ENCODE results near the gene RASSF4.

Gene RASSF4

GRCh38 chr10:44929356-44930255, 30.0 kb upstream of the RASSF4 start:
- no peak for DNase-seq

GRCh38 chr10:44930904-44931620, 28.5 kb upstream of the RASSF4 start:
- no peak for DNase-seq

- DNase-seq: no peak
Measured at GRCh38 chr10:44931621-44932516, 27.7 kb upstream of the RASSF4 start.

GRCh38 chr10:44932517-44933450, 26.8 kb upstream of the RASSF4 start:
- peak; percentile 82 for DNase-seq

GRCh38 chr10:44933451-44934321, 25.9 kb upstream of the RASSF4 start:
- no peak for DNase-seq

- DNase-seq: no peak
Measured at GRCh38 chr10:44934416-44935200, 25.0 kb upstream of the RASSF4 start.

GRCh38 chr10:44935201-44935965, 24.2 kb upstream of the RASSF4 start:
- DNase-seq: no peak

- DNase-seq: no peak
Measured at GRCh38 chr10:44935966-44936295, 23.7 kb upstream of the RASSF4 start.

GRCh38 chr10:44936314-44936975, 23.2 kb upstream of the RASSF4 start:
- no peak for DNase-seq

GRCh38 chr10:44937196-44938005, 22.2 kb upstream of the RASSF4 start:
- DNase-seq: no peak

- DNase-seq: no peak
Measured at GRCh38 chr10:44938956-44939355, 20.6 kb upstream of the RASSF4 start.

GRCh38 chr10:44939691-44940401, 19.8 kb upstream of the RASSF4 start:
- no peak for DNase-seq

- DNase-seq: no peak
Measured at GRCh38 chr10:44944354-44944753, 15.2 kb upstream of the RASSF4 start.

GRCh38 chr10:44946205-44946604, 13.4 kb upstream of the RASSF4 start:
- no peak for DNase-seq

- DNase-seq: peak; percentile 13
Measured at GRCh38 chr10:44947371-44948152, 12.0 kb upstream of the RASSF4 start.

- DNase-seq: no peak
Measured at GRCh38 chr10:44948642-44949041, 11.0 kb upstream of the RASSF4 start.
